ENCODE measurements around the gene PLPPR1. TPM values are rescaled to one million over a fixed set of nuclear protein-coding genes. Genes with fewer than 3 reads are reported as not detected.

PLPPR1 gene
- total and polyA plus RNA-seq, 2 donors (not counting 3 experiments of a cell fraction or from before 2014, with no cell fraction given): 0.18 to 0.50 TPM

DNA sequence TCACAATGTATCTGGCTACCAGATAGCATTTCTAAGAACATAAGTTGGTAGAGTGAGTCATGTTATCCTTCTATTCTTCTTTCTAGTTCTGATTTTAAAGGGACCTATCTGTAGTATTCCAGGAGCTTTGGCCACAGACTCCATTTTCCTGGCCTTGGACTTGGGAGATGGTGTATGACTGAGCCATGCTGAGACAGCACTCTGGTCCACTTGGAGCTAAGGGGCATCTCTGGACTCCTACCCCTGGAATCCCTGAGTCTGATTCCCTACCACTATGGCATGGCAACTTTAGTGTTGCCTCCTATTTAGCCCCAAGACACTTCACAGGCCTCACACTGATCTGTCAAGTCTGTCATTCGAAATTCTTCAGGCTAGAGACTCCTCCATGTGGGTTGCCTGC, 297.5 kb downstream of the PLPPR1 start:
- H3K9me3 ChIP-seq (replicated peaks; ENCODE audit: control insufficient read depth, insufficient read depth, low read length): no peaks in the 10 kb centered on the region
- H3K27ac ChIP-seq (ENCODE audit: insufficient read depth, low read depth, low read length): no peak overlapping the region
- no TSS peak for BruUV-seq (replicated peaks)
- no peaks in the 10 kb centered on the region for H3K4me1 ChIP-seq (ENCODE audit: control insufficient read depth, extremely low read depth, insufficient read depth, low read length)
- no peak overlapping the region for H2AFZ ChIP-seq (ENCODE audit: low read depth, low read length)
- no peaks in the 10 kb centered on the region for H3K79me2 ChIP-seq (ENCODE audit: control insufficient read depth, insufficient read depth, low read length)
- POLR2A ChIA-PET: no interaction called here
- intact Hi-C loops (cut with micrococcal nuclease): no loop called here
- H3K9me1 ChIP-seq (replicated peaks; ENCODE audit: control insufficient read depth, extremely low read depth, insufficient read depth, low read length): no peaks in the 10 kb centered on the region
- FAIRE-seq: no peak
- H4K20me1 ChIP-seq (replicated peaks; ENCODE audit: control insufficient read depth, extremely low read depth, insufficient read depth, low read length): no peaks in the 10 kb centered on the region
- dilution Hi-C loops (cut with MboI; ENCODE audit: extremely low pct_ligation_motif_present, low sequenced_read_pairs): no loop called here
- TF ChIP-seq FOS (IDR thresholded peaks at IDR 0.05; ENCODE audit: borderline replicate concordance, insufficient read depth, low read length) (no peak), POLR2AphosphoS5 (IDR thresholded peaks at IDR 0.05; ENCODE audit: insufficient read depth, low read depth, low read length) (no peak), MYC (IDR thresholded peaks at IDR 0.05; ENCODE audit: low read depth, low read length) (no peak), EZH2 (IDR thresholded peaks at IDR 0.05; ENCODE audit: borderline replicate concordance, low read depth, low read length, severe bottlenecking) (no peak), JUN (IDR thresholded peaks at IDR 0.05; ENCODE audit: borderline replicate concordance, insufficient read depth, insufficient read length, low read depth) (no peak), GATA2 (IDR thresholded peaks at IDR 0.05; ENCODE audit: insufficient read depth, insufficient read length, low read depth, low read length) (no peak), POLR2A (IDR thresholded peaks at IDR 0.05; ENCODE audit: low read depth, low read length) (no peak)
- TF ChIP-seq, protein P1, sequence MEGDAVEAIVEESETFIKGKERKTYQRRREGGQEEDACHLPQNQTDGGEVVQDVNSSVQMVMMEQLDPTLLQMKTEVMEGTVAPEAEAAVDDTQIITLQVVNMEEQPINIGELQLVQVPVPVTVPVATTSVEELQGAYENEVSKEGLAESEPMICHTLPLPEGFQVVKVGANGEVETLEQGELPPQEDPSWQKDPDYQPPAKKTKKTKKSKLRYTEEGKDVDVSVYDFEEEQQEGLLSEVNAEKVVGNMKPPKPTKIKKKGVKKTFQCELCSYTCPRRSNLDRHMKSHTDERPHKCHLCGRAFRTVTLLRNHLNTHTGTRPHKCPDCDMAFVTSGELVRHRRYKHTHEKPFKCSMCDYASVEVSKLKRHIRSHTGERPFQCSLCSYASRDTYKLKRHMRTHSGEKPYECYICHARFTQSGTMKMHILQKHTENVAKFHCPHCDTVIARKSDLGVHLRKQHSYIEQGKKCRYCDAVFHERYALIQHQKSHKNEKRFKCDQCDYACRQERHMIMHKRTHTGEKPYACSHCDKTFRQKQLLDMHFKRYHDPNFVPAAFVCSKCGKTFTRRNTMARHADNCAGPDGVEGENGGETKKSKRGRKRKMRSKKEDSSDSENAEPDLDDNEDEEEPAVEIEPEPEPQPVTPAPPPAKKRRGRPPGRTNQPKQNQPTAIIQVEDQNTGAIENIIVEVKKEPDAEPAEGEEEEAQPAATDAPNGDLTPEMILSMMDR (IDR thresholded peaks at IDR 0.05; ENCODE audit: extremely low read depth in 1 of 2, insufficient read depth in 1 of 2, low read depth in 1 of 2, low read length in 2 of 2): no peak
- TF ChIP-seq, protein P2, sequence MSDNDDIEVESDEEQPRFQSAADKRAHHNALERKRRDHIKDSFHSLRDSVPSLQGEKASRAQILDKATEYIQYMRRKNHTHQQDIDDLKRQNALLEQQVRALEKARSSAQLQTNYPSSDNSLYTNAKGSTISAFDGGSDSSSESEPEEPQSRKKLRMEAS (IDR thresholded peaks at IDR 0.05; ENCODE audit: insufficient read depth, insufficient read length): no peak
- no peak for DNase-seq (ENCODE audit: low read depth, low spot score)
- H3K27me3 ChIP-seq (ENCODE audit: control insufficient read depth in 2 of 2, insufficient read depth in 2 of 2, low read length in 2 of 2): no peaks in the 10 kb centered on the region
- no peak overlapping the region for H3K4me2 ChIP-seq (ENCODE audit: insufficient read depth, low read length)
- H3K36me3 ChIP-seq (ENCODE audit: control insufficient read depth in 2 of 2, extremely low read depth in 1 of 2, insufficient read depth in 2 of 2, low read length in 2 of 2): no peaks in the 10 kb centered on the region
- H3K9ac ChIP-seq (replicated peaks; ENCODE audit: extremely low read depth, insufficient read depth, low read length): no peak overlapping the region
- CTCF ChIA-PET: interaction anchor here (0.7 kb wide), 1 partner anchor 625 kb away, joined by 3 read pairs; no protein-coding TSS in a partner anchor
- no peak overlapping the region for H3K4me3 ChIP-seq (replicated peaks in 1 of 3; ENCODE audit: insufficient read depth in 1 of 3, low read depth in 1 of 3, low read length in 3 of 3)
